Stimulated activated CD4-positive, alpha-beta T cell treated with anti-CD3 and anti-CD28 coated beads, Interleukin-2, amount 100 ng/mL, for 24 hours (primary cell): ENCODE results near the gene CDC45.

Source experiments
- DNase-seq, 2 donors: peaks; one replicate each; pipeline ENCODE4 v3.0.0-alpha.2; 2020

The CDC45 gene

DNA sequence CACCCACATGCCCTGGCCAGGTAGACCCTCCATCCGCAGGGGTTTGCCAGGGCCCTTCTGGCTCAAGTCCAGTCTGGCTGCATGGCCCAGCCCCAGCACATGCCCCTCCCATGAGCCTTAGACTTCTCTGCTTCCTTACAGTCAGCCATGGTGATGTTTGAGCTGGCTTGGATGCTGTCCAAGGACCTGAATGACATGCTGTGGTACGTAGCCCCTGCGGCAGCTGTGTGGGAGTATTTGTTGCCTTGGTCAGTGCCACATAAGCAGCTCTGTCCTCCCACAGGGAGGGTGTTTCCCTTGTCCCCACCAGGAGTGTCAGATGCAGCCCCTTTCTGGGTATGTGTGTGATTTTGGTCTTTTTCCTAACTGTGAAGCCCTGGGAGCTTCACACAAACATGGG is 17.5 kb downstream of the CDC45 start:
- DNase-seq: no peak

- no peak for DNase-seq
These were observed 18.6 kb downstream of the CDC45 start for GRCh38 chr22:19498154-19498865.

- no peak for DNase-seq
These were observed 19.1 kb downstream of the CDC45 start for GRCh38 chr22:19498866-19499190.

GRCh38 chr22:19499236-19499879 is 19.6 kb downstream of the CDC45 start:
- DNase-seq: no peak

GRCh38 chr22:19499880-19500242 is 20.1 kb downstream of the CDC45 start:
- DNase-seq: no peak

DNA sequence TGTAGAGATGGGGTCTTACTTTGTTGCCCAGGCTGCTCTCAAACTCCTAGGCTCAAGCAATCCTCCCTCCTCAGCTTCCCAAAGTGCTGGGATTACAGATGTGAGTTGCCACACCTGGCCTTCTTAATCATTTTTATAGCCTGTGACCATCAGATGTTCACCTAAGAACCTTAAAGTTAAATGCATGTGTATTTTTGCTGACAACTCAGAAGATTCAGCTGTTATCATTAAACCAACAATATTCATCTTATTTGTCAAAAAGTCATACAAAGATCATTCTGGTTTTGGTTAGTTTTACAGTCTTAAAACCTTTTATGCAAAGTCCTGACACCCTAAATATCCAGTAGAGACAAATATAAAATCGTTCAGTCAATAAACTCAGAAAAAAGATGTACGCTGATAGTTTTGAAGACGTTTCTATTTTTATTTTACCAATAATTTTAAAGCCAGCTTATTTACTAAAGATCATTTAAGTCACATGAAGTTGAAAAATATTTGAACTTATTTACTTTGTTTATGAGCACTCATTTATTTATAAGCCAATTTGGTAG is 22.3 kb downstream of the CDC45 start:
- DNase-seq: no peak

DNA sequence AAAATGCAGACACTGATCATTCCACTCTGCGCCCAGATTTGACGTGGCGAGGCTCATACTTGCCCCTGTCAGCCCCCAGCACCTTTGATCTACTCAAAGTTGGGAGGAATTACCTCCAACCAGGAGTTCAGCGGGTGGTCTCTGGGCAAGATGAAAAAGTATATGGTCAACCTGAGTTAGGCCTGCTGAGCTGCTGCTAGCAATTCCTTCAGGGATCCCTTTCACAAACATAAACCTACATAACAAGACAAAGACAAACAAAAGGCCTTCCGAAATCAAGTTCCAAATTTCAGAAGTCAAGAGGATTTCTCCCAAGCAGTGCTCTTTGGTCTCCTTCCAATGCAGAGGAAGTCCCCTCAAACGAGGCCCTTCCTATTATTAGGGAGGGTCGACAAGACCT is 23.6 kb downstream of the CDC45 start:
- no peak for DNase-seq

GRCh38 chr22:19503869-19504268 is 24.1 kb downstream of the CDC45 start:
- no peak for DNase-seq

GRCh38 chr22:19504900-19505734 is 25.4 kb downstream of the CDC45 start:
- no peak for DNase-seq

GRCh38 chr22:19505735-19506126 is 26.0 kb downstream of the CDC45 start:
- no peak for DNase-seq

GRCh38 chr22:19506212-19506611 is 26.5 kb downstream of the CDC45 start:
- no peak for DNase-seq

GRCh38 chr22:19507534-19507861 is 27.8 kb downstream of the CDC45 start:
- DNase-seq: no peak

- no peak for DNase-seq
These were observed 28.5 kb downstream of the CDC45 start for GRCh38 chr22:19508024-19508776.

DNA sequence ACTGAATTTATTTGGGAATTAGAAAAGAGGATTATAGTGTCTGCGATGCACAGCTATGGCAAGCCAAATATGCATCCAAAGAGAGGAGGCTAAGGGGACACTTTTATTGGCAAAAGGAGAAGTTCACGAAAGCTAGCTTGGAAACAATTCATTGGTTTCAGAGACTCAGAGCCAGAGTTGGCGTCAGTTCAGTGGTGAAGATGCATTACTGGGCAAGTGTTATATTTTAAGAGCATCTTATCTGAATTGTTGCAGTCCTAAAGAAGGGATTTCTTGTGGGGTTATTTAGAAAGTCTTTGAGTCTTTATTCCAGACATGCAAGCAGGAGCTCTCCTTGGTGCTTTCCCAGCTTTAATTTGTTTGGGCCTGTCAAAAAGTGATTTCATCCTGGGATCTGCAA is 29.5 kb downstream of the CDC45 start:
- no peak for DNase-seq

DNA sequence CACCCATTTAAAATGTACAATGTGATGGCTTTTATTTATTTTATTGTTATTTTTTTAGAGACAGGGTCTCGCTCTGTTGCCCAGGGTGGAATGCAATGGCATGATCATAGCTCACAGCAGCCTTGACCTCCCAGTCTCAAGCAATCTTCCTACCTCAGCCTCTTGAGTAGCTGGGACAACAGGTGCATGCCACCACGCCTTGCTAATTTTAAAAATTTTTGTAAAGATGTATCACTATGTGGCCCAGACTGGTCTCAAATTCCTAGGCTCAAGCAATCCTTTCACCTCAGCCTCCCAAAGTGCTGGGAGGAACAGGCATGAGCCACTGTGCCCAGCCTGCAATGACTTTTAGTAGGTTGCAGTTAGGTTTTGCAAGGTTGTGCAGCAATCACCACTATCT is 30.2 kb downstream of the CDC45 start:
- no peak for DNase-seq

DNA sequence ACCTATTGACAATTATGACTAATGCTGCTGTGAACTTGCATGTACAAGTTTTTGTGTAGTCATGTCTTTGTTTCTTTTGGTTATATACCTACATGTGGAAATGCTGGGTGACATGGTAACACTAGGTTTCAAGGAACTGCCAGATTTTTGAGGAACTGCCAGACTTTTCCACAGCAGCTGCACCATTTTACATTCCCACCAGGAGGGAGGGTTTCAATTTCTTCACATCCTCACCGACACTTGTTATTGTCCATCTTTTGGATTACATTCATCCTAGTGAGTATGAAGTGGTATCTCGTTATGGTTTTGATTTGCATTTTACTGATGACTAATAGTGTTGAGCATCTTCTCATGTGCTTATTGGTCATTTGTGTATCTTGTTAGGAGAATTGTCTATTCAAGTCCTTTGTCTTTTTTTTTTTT is 31.2 kb downstream of the CDC45 start:
- DNase-seq: no peak

- DNase-seq: no peak
These were observed 34.1 kb downstream of the CDC45 start for GRCh38 chr22:19513823-19514222.

DNA sequence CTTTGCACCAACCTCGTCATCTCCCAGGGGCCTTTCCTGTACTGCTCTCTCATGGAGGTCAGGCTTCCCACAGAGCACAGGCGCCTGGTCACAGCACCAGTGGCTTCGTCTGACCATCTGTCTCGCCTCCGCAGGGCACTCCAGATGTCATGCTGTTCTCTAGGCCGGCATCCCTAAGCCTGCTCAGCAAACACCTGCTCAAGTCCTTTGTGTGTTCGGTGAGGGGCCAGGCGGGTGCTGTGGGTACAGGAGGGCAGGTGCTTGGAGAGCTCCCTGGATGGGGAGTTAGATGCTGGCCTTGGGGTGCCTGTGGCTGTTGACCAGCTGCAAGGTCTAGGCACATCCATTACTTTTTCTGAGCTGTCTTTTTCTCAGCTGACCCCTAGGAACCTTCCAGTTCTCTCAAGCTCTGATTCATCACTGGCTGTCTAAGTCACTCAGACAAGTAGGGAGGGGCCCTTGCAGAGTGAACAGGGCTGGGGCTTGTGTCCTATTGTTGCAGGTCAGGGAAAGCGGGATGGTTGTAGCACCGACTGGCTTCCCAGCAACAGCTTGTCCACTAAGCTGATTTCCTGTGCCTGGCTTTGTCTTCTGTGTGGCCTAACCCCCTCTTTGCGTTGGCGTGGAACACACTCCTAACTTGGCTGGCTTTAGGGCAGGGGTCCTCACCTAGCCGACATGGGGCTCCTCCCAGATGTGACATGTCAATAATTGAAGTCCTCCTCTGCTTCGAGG is 35.3 kb downstream of the CDC45 start:
- DNase-seq: no peak

GRCh38 chr22:19515654-19516377 is 36.1 kb downstream of the CDC45 start:
- DNase-seq: no peak

GRCh38 chr22:19516378-19517170 is 36.9 kb downstream of the CDC45 start:
- DNase-seq: no peak

DNA sequence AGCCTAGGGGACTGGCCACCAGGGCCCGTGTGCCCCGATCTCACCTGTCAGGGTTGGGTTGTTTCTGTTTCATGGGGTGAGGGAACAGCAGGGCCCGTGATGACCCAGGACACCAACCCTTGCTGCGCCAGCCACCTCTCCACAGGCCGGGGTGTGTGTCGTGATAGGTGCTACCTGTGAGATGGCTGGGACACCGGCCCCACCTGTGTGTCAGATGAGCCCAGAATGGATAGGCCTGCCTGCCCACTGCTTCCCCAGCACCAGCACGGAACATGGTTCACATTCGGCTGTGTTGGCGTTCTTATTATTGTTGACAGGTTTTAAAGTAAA is 37.4 kb downstream of the CDC45 start:
- no peak for DNase-seq
